Astrocyte of the spinal cord (primary cell): ENCODE data around the gene CDK6.

Experiments
- DNase-seq: peaks from one replicate; pipeline ENCODE4 v3.0.0; 2011; ENCODE audit warnings: low read depth, low spot score
- H3K4me3 ChIP-seq: 2 replicates; pipeline ENCODE4 v1.5.1; 2011; ENCODE audit warnings: low read depth, mild to moderate bottlenecking, low read length, moderate library complexity
- CTCF ChIP-seq: IDR thresholded peaks from 2 replicates; pipeline ENCODE4 v1.5.1; 2012; ENCODE audit warnings: low read depth, mild to moderate bottlenecking, low read length, inconsistent platforms
- in situ Hi-C: cut with HindIII; loops from 2 replicates; pipeline ENCODE4 v1.10.0; 2017; ENCODE audit warnings: low sequenced_read_pairs

Gene CDK6

GRCh38 chr7:92841192-92841591 lies 4.8 kb upstream of the CDK6 start:
- H3K4me3 ChIP-seq: no peak overlapping the region
- no peak for TF ChIP-seq CTCF
- in situ Hi-C loops: no loop called here
- DNase-seq: no peak

- in situ Hi-C loops: no loop called here
- no peak overlapping the region for H3K4me3 ChIP-seq
- no peak for TF ChIP-seq CTCF
- no peak for DNase-seq
Observed at GRCh38 chr7:92840316-92840715, 3.9 kb upstream of the CDK6 start.

GRCh38 chr7:92839901-92840300 lies 3.5 kb upstream of the CDK6 start:
- no peak for TF ChIP-seq CTCF
- no peak overlapping the region for H3K4me3 ChIP-seq
- in situ Hi-C loops: no loop called here
- no peak for DNase-seq

- no peak for DNase-seq
- in situ Hi-C loops: no loop called here
- TF ChIP-seq CTCF: no peak
- H3K4me3 ChIP-seq: no peak overlapping the region
Observed at GRCh38 chr7:92838934-92839333, 2.6 kb upstream of the CDK6 start.

- no peak for TF ChIP-seq CTCF
- peak; percentile 48 for DNase-seq
- in situ Hi-C loops: no loop called here
- peak overlapping the region; percentile 93 for H3K4me3 ChIP-seq
Observed at GRCh38 chr7:92837000-92837749, 802 bp upstream of the CDK6 start.

GRCh38 chr7:92835851-92836488 lies 403 bp downstream of the CDK6 start:
- in situ Hi-C loops: no loop called here
- DNase-seq: peak; percentile 45
- peak overlapping the region; percentile 93 for H3K4me3 ChIP-seq
- TF ChIP-seq CTCF: no peak
